ENCODE measurements around the gene LGI4.
"Not testable (repeated sequence)": the region's sequence is repeated elsewhere in the genome, so short reads cannot be mapped to it uniquely, and the experiment has no call there.

Gene LGI4

DNA sequence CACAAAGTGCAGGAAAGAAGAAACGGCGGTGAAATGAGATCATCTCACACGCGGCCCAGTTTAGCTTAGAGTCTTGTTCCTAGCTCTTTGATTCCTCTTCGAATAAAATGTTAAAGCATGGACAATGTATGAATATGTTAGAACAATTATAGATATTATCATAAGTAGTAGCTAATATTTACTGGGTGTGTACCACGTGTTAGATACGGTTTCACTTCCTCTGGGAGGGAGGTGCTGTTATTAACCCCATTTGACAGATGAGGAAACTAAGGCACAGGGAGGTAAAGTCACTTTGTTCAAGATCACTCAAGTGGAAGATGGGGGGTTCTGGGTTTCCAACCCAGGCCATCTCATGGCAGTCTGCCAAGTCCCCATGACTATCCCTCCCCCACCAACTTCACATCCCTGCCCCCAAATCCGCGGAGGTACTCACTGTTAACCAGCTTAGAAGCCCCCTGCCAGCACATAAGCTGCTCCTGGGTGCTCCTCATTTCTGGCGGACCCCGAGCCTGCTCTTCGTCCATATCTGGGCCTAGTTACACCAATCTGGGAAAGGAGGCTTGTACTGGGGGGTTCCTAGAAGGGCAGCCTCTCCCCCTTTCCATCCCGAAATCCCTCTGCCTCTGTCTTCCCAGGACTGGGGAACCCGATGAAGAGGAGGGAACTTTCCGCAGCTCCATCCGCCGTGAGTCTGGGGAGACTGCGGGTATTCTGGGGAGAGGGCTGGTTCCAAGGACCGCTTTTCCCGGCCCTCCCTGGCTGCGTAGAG, 7.2 kb upstream of the LGI4 start:
- DNase-seq: peak in 1 of 2 experiments; percentile 30

DNA sequence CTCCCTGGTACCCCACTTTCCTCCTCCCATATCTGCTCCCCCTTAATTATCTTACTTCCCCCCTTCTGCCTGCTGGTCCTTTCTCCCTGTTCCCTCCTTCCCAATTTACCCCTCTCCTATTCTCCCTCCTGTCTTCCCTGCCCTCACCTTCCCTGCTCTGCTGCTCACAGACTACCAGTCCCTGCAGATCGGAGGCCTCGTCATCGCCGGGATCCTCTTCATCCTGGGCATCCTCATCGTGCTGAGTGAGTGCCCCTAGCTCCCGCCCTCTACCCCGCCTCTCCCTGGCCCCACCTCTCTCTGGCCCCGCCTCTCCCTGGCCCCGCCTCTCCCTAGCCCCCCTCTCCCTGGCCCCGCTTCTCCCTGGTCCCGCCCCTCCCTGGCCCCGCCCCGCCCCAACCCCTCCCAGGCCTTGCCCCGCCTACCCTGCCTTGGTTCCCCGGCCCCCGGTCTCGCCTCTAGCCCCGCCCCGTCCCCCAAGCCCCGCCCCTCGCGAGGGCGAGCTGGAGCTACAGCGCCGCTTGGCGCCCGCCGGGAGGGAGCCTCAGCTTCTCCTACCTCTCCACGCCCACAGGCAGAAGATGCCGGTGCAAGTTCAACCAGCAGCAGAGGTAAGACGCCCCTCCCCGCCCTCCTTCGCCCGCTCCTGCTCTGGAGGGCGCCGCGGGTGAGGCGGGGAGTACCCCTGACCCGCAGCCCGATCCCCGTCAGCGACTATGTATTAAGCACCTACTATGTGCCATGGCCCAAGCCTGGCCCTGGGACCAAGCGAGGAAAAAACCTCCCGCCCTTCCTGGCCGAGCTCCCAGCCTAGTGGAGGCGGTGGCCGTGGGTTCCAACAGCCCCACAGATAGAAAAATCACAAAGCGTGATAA, 6.3 kb upstream of the LGI4 start:
- peak; percentile 98 to 99 for DNase-seq

DNA sequence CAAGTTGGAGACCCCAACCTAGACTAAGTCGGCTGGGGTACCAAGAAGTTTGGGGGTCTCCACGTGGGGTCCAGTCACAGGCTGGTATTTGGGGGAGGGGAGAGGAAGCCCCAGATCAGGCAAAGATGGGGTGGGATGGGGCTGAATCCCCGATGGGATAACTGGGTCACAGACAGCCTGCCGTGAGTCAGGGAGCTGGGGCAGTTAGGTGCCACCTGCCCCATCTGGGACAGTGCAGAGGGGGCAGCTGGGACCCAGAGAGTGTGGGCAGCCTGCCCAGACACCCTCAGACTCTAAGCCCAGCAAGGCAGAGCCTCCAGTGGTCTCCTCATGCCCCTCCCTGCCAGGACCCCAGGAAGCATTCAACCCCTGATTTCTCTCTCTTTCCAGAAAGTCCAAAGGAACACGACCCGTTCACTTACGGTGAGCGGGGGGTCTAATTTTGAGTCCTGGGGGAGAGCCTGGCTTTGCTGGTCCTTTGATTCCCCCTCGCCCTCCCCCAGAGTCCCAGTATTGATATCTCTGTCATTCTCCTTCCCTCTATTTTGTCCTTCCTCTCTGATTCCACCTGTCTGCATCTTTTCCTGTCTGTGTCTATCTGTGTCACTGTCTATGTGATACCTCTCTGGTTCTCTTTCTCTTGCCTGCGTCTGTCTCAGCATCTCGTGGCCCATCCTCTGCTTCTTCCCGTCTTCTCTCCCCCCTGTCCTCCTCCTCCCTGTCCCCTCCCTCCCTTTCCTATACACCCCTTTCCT, 5.5 kb upstream of the LGI4 start:
- no peak for DNase-seq

DNA sequence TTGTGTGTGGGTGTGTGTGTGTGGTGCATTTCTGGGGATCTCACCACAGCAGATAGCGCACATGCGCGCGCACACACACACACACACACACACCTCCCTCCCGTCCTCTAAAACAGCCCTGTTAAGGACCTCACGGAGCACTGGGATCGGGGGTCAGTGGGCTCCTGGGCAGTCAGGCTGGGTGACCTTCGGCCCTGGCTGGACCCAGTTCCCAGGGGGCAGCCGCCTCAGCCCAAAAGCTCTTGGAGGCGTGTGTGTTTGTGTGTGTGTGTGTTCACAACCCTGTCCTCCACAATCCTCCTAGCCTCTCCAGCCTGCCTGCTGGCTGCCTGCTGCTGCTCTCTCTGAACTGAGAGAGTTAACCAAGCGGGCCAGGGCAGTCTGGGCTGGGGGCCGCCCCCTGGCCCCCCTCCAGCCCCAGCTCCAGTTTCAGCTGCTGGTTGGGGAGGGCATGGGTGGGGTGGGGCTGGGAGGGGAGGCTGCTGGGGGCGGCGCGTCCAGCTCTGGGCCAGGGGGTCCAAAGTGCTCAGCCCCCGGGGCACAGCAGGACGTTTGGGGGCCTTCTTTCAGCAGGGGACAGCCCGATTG, 3.5 kb upstream of the LGI4 start, which contains the start of gene FXYD1:
FXYD1 (plus strand) TSS at position 520 of the 588 bp plus-strand sequence. CDS start 1,256 bp downstream, outside the sequence.
- no peak for DNase-seq

DNA sequence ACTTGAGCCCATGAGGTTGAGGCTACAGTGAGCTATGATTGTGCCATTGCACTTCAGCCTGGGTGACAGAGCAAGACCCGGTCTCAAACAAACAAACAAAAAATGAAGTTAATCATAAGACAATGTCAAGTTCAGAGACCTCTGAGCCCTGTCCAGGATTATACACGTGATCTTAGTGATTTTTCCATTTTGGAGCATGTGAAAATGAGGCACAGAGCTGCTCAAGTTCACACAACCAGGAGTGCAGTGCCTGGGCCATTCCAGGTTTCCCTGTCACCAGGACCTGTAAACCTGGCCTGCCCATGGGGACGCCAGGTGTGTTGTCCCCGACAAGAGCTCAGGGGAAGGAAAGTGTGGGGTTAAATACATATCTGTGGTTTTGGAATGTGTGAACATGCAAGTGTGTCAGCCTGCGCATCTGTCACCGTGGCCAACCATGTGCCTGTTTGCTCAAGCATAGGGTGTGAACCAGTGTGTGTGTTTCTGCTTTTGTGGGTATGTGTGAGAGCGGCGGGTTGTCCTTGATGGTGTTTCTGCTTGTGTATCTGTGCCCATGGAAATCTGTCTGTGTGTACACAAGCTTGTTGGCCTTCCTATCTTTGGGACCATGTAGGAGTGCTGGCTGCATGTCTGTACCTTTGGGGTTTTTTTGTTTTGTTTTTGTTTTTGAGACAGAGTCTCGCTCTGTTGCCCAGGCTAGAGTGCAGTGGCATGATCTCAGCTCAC, 2.3 kb upstream of the LGI4 start:
- DNase-seq: no peak

DNA sequence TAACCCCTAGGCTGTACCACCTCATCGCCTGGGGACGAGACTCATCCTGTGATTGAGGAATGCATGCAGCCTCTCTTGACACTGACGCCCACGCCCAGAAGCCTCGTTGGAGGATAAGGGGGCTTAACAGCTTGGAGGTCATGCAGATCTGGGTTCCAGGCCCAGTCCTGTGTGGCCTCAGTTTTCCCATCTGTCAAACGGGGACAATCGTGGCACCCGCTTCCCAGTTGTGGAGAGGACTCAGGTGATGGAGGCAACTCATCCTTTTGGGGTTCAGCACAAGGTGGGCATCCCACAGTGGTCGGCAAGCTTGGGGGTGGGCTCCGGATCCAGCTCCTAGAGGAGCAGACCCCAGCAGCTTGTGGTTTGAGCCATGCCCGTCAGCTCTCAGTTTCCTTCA, 1.4 kb upstream of the LGI4 start:
- no peak for DNase-seq

DNA sequence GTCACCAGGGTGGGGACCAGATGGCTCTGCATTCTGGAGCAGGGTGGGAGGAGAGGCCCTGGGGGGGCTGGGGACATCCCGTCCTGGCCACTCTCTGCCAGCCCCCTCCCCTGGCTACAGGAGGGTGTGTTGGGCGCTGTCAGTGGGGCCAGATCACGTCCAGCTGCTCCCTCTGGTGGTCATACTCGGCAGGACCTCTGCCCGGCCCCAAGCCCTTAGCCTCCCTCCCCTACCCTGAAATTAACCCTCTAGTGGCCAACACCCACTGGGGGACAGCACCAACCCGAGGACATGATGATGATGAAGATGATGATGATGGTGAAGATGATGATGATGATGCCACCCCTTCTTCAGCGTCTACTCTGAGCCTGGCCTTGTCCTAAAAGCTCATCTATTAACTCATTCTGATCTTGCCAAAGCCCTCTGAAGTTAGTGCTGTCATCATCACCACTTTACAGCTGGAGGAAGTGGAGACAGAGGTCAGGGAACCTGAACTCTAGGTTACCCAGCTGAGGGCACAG, 590 bp upstream of the LGI4 start:
- peak; percentile 76 to 84 for DNase-seq

DNA sequence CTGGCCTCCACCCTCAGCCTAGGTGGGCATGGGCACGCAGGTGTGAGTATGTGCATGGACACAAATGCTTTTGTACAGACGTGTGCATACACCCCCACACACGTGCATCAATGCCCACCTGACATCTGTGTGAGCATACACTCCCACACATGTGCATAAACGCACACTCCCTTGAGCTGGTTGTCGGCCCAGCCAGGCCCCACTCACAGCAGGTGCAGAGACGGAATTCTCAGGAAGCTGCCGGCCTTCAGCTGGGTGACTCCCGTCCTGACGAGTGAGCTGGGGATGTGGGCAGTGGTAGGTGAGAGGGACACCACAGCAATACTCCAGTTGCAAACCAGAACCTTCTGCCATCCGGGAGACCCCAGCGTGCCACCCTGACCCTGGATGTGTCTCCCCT, 1.0 kb downstream of the LGI4 start:
- no peak for DNase-seq

DNA sequence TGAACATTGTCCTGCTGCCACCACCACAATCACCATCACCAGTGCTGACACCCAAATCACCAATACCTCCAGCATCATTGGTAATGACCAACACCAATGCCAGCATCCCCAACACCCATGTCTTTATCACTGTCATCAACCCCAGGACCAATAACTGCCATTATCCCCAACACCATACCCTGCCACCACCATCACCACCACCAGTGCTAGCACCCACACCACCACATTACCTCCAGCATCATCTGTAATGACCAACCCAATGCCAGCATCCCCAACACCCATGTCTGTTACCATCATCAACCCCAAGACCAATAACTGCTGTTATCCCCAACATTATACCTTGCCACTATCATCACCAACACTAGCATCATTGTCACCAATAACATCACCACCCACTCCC, 2.6 kb downstream of the LGI4 start:
- no peak for DNase-seq

DNA sequence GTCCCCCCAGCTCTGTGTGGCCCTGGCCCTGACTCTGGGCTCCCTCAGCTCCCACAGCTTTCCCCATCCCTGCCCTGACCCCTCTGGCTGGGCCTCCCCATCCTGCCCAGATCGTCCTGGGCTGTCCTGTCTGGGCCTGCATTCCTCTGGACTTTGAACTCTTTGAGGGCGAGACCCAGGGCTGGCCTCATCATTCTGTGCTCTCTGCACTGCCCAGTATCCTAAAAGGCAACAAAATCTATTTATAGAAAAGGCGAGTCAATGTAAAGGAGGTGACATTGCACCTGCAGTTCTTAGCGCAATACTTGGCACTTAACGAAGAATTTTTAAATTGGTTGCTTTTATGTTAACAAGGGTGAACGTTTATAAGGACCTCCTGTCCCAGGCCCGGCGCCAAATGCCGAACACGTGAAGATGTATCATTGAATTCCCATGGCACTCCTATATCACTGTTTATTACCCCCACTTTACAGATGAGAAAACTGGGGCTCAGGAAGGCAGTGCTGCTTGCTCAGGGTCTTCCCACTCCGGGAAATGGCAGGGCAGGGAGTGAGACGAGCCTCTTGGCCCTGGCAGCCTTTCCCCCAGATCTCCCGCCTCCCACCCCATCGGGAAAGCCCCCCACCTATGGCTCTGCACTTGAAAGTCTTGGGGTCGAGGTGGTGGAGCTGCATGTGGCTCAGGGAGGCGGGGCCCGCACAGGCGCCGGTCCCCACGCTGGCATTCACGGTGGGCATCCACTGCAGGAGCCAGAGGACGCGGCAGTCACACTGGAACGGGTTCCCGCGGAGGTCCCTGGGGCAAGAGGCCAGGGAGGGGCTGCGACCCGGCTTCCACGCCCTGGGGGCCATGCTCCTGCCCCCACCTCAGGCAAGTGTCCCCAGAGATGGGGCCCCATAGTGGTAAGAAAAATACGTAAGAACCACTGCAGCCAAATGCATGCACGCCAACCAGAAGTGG, 3.8 kb downstream of the LGI4 start:
- DNase-seq: no peak

DNA sequence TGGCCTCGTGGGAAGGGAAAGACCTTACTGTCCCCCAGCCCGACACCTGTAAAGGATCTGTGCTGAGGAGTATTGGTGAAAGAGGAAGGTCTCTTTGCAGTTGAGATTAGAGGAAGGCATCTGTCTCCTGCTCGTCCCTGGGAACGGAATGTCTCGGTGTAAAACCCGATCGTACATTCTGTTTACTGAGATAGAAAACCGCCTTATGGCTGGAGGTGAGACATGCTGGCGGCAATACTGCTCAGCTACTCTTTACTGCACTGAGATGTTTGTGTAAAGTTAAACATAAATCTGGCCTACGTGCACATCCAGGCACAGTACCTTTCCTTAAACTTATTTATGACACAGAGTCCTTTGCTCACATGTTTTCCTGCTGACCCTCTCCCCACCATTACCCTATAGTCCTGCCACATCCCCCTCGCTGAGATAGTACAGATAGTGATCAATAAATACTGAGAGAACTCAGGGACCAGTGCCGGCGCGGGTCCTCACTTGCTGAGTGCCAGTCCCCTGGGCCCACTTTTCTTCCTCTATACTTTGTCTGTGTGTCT, 5.1 kb downstream of the LGI4 start:
- DNase-seq: not testable (repeated sequence)

DNA sequence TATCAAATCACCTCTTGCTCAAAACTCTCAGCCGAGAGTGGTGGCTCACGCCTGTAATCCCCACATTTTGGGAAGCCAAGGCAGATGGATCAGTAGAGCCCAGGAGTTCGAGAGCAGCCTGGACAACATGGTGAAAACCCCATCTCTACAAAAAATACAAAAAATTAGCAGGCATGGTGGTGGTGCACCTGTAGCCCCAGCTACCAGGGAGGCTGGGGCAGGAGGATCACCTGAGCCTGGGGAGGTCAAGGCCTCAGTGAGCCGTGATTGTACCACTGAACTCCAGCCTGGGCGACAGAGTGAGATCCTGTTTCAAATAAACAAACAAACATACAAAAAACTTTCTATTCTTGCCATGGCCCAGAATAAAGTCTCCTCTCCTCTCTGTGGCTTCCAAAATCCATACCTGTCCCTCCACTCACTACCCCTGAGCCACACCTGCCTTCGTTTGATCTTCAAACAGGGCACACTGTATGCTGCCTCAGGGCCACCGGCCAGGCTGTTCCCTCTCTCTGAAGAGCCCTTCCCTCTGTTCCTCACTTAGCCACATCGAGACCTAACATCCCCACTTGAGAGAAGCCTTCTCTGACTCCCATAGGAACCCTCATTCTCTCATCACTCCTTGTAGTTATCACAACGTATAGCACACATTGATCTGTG, 6.3 kb downstream of the LGI4 start:
- DNase-seq: no peak

DNA sequence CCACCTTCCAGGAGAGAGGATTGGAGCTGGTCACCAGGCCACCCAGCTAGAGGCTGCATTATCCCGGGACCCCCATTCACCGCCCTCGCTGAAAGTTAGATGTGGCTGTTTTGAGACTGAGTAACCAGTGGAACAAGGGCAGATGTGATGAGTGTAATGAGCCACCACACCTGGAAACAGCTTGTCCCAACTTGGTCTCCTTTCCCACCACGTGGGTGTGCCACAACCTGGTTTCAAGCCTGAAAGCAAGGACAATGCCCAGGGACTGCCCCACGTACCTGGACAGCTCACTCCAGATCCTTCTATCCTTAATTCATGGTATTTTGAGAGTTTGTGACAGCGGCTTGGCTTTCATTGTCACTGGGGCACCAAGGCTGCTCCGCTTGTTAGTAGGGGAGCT, 7.0 kb downstream of the LGI4 start:
- no peak for DNase-seq

DNA sequence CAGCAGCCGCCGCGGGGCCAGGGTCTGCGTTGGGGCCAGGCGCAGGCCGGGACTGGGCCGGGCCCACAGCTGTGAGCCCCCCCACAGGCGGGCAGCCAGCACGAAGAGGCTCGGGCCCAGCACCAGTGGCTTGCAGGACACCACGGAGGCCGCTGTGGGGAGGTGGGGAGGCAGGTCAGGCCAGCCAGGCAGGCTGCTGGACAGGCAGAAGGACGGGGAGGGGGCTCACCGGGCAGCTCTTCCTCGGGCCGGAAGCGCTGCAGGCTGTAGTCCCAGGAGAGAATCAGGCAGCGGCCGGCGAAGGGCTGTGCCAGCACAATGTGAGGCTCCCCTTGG, 8.3 kb downstream of the LGI4 start:
- no peak for DNase-seq

DNA sequence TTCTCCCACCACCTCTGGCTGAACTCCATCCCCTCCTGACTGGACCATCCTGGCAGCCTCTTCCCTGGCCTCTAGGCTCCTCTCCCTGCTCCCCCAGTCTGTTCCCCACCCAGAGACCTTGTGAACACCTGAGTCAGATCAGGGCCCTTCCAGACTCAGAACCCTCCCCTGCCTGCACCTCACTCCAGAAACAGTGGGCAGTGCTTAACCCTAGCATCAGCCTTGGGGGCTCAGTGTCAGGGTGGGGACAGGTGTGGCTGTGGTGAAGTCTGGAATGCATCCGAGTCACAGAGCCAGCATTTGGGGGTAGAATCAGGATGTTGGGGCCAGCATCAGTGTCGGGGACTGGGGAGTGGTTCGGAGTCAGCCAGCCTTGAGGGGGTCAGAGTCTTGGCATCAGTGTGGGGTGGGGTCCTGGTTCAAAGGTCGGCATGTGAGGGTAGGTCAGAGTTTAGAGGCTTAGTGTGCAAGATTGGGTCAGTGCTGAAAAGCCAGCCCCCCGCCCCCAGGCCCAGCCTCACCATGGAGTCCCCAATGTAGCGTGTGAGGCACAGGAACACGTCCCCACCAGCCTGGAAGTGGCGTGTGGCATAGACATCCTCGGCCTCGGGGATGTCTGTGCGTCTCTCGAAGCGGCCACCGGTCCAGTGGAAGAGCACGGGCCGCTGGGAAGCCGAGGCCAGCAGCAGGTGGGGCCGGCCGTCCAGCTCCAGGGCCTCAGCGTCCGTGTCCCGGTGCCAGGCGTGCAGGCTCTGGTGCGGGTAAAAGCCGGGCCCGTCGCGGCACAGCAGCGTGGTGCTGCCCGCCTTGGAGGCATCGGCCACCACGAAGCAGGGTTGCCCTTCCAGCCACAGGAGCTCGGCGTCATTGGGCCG, 8.9 kb downstream of the LGI4 start:
- DNase-seq: no peak

DNA sequence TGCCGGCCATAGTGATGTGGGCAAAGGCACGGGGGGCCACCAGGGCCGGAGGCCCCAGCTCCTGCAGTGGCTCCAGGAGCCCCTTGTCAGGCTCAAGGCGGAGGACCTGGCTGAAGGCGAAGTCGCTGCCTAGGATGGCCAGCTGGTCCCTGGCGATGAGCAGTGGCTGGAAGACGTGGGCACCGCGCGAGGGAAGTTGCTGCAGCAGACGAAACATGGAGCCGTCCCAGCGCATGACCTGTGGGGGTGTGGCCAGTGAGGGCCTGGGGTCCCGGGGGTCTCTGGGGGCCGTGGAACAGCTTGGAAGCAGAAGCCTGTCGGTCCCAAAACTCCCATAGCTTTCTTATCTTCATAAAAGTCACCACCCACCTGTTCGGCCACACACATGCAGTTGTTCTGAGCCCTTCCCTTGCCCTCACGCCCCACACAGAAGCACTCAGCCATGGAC, 9.6 kb downstream of the LGI4 start:
- no peak for DNase-seq

DNA sequence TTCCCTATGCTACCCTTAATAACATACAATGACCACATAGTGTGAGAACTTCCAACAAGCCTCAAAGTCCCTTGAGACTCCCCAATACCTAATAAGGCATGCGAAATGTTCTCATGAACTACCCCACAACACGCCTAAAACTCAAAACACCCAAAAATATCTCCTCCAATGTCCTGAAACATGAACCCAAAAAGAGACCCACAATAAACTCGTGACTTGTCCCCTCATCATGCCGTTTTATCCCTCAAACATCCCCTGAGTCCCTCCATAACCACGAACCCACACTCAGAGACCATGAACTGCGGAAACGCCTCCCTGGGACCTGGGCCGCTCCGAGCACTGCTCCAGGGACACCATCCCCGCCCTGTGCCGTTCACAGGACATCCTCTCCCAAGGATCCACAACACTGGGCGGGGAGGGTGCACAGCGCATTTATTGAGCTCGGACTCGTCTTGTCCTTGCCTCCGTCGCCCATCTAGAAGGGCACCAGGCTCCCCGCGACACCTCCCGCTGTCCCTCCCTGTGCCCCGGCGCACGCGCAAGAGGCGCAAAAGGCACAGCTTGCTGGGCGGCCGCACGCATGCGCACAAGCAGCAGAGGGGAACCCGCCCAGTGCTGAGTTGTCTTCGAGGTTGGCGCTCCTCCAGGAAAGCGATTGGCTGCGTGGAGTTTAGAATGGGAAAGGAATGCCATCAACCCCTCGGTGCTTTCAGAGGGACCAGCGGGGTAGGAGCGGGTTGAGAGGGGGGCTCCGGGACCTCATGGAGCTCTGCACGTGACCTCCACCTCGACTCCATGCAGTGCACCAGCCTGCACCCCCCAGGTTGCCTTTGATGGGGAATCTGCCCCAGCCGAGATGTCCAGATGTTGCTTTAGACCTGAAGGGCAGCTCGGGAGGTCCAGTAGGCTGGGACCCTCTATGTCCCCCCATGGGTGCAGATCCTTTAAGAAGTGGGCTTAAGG, 10.5 kb downstream of the LGI4 start:
- peak; percentile 91 for DNase-seq

DNA sequence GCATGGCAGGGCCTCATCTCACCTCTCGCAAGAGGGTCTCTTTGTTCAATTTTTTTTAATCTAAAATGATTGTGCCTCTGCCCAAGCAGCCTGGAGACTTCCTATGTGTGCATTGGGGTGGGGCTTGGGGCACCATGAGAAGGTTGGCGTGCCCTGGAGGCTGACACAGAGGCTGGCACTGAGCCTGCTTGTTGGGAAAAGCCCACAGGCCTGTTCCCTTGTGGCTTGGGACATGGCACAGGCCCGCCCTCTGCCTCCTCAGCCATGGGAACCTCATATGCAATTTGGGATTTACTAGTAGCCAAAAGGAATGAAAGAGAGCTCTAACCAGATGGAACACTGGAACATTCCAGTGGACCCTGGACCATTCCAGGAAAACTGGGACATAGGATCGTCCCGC, 11.3 kb downstream of the LGI4 start:
- no peak for DNase-seq

Measured in activated T-cell treated with anti-CD3 and anti-CD28 coated beads, Interleukin-2, amount 50 U/mL, for 48 hours (primary cell).